K562 (cell line): ENCODE results near the gene GALNT13. TPM values are rescaled to one million over a fixed set of nuclear protein-coding genes. Genes with fewer than 3 reads are reported as not detected.

Source experiments
- ATAC-seq: fragments of 200-7000 bp; cut with Tn5 transposase; 3 replicates; pipeline ENCODE4 v1.9.1; 2020; ENCODE audit warnings: moderate library complexity
- BruUV-seq: library from RNA; stranded (reverse); fragments of 400-500 nt; replicated peaks from 2 replicates; lab custom pipeline; 2021; lab: Mats Ljungman, UMichigan
- CTCF ChIA-PET: fragments of 300-600 bp; formaldehyde crosslinking; extraction: SDS; loops from one replicate; lab custom pipeline; 2021; ENCODE audit warnings: low intra/inter-chr PET ratio; lab: Yijun Ruan, JAX
- POLR2A ChIA-PET: fragments of 300-600, 350-650 bp; sonication (Branson Sonifier 250); formaldehyde crosslinking; extraction: SDS; loops from one replicate; lab custom pipeline; 2021; ENCODE audit warnings: antibody characterized with exemption, inconsistent platforms; lab: Yijun Ruan, JAX
- DNase-seq, 4 experiments: peaks; one replicate each; pipeline versions ENCODE4 v3.0.0 to v3.0.0-alpha.2; 2011 to 2018; ENCODE audit warnings: low spot score in 3 of 4, mixed read lengths in 3 of 4; ENCODE audit errors: extremely low read depth in 1 of 4
- FAIRE-seq: peaks from 2 replicates; lab custom pipeline; 2011; peaks lifted over from hg19 to GRCh38; lab: Jason Lieb, UNC
- H2AFZ ChIP-seq: 2 replicates; pipeline ENCODE4 v1.6.0; 2011; ENCODE audit warnings: low read depth, low read length, control low read depth, inconsistent platforms
- H3K27ac ChIP-seq: fragments of 200-600 bp; 3 replicates; pipeline ENCODE4 v1.8.0; 2011; ENCODE audit warnings: low read depth, mild to moderate bottlenecking, control low read depth, inconsistent platforms, low read length, moderate library complexity, mixed read lengths; ENCODE audit errors: extremely low read depth
- H3K27me3 ChIP-seq, 2 experiments: fragments of 300-600 bp in 1 of 2; 2 replicates in 1 of 2; 3 replicates in 1 of 2; pipeline versions ENCODE4 v1.6.0 to v1.8.0; 2011; ENCODE audit warnings: inconsistent platforms in 2 of 2, low read length in 2 of 2, mild to moderate bottlenecking in 1 of 2, mixed read lengths in 1 of 2, moderate library complexity in 1 of 2; ENCODE audit not compliant: control insufficient read depth in 2 of 2, insufficient read depth in 2 of 2
- H3K36me3 ChIP-seq: fragments of 300-600 bp; 3 replicates; pipeline ENCODE4 v1.8.0; 2011; ENCODE audit warnings: mild to moderate bottlenecking, low read length, inconsistent platforms; ENCODE audit not compliant: control insufficient read depth, insufficient read depth
- H3K4me1 ChIP-seq, 2 experiments: fragments of 200-600 bp in 1 of 2; replicated peaks in 1 of 2; 2 replicates in 1 of 2; 3 replicates in 1 of 2; pipeline versions ENCODE4 v1.5.1 to v1.8.0; 2011; ENCODE audit warnings: inconsistent platforms in 2 of 2, low read length in 2 of 2, mild to moderate bottlenecking in 1 of 2, mixed read lengths in 1 of 2, moderate library complexity in 1 of 2; ENCODE audit not compliant: control insufficient read depth in 2 of 2, insufficient read depth in 2 of 2
- H3K4me2 ChIP-seq: 2 replicates; pipeline ENCODE4 v1.6.1; 2011; ENCODE audit warnings: low read length, control low read depth, inconsistent platforms, mixed read lengths; ENCODE audit not compliant: insufficient read depth
- H3K4me3 ChIP-seq: fragments of 200-600 bp; sonication (generic), shearing (Covaris generic); 2 replicates; pipeline ENCODE4 v1.5.1; 2016; ENCODE audit warnings: control low read depth, inconsistent platforms
- H3K79me2 ChIP-seq: fragments of 200-600 bp; 3 replicates; pipeline ENCODE4 v1.8.0; 2011; ENCODE audit warnings: low read length, inconsistent platforms; ENCODE audit not compliant: control insufficient read depth, insufficient read depth
- H3K9ac ChIP-seq, 2 experiments: 2 replicates each; pipeline versions ENCODE4 v1.6.0 to v1.6.1; 2011; ENCODE audit warnings: low read depth in 2 of 2, low read length in 2 of 2, control low read depth in 1 of 2, inconsistent platforms in 1 of 2, mild to moderate bottlenecking in 1 of 2, mixed read lengths in 1 of 2; ENCODE audit not compliant: insufficient read depth in 1 of 2
- H3K9me1 ChIP-seq: one replicate; pipeline ENCODE4 v1.6.0; 2011; ENCODE audit warnings: inconsistent platforms, mild to moderate bottlenecking, low read length, moderate library complexity; ENCODE audit not compliant: control insufficient read depth, insufficient read depth
- H3K9me3 ChIP-seq: replicated peaks from 2 replicates; pipeline ENCODE4 v1.5.1; 2011; ENCODE audit warnings: low read depth, low read length, inconsistent platforms; ENCODE audit not compliant: control insufficient read depth, insufficient read depth
- H4K20me1 ChIP-seq: replicated peaks from 2 replicates; pipeline ENCODE4 v1.6.1; 2011; ENCODE audit warnings: low read length, inconsistent platforms, mixed read lengths; ENCODE audit not compliant: control insufficient read depth, insufficient read depth
- ARID2 ChIP-seq: fragments of 450-650 bp; IDR thresholded peaks from 2 replicates; pipeline ENCODE4 v1.6.1; 2017; ENCODE audit warnings: antibody characterized with exemption, mild to moderate bottlenecking
- CHCHD3 ChIP-seq: fragments of 250-450 bp; sonication (Bioruptor Pico); IDR thresholded peaks from 2 replicates; pipeline ENCODE4 v2.1.2; 2022; ENCODE audit warnings: mild to moderate bottlenecking
- EP400 ChIP-seq: fragments of 450-650 bp; IDR thresholded peaks from 2 replicates; pipeline ENCODE4 v1.6.1; 2017; ENCODE audit warnings: antibody characterized with exemption, mild to moderate bottlenecking, moderate library complexity
- FOXK1 ChIP-seq: sonication (generic); formaldehyde crosslinking; IDR thresholded peaks from 2 replicates; pipeline ENCODE4 v1.8.0; 2022; ENCODE audit warnings: missing genetic modification reagents, mild to moderate bottlenecking, borderline replicate concordance
- IFI16 ChIP-seq: fragments of 250-450 bp; sonication (Bioruptor Pico); IDR thresholded peaks from 2 replicates; pipeline ENCODE4 v2.1.2; 2022; ENCODE audit warnings: mild to moderate bottlenecking, inconsistent platforms
- MAFF ChIP-seq: IDR thresholded peaks from 2 replicates; pipeline ENCODE4 v1.6.1; 2012; ENCODE audit warnings: low read length, improper control_type of control experiment
- NKRF ChIP-seq: fragments of 450-650 bp; IDR thresholded peaks from 2 replicates; pipeline ENCODE4 v1.6.1; 2016; ENCODE audit warnings: borderline replicate concordance
- NRF1 ChIP-seq, 2 experiments: fragments of 450-650 bp; IDR thresholded peaks in 1 of 2; conservative IDR thresholded peaks in 1 of 2; 2 replicates each; pipeline ENCODE4 v1.6.1; 2014; ENCODE audit warnings: mild to moderate bottlenecking in 2 of 2
- PRMT5 ChIP-seq: sonication (generic); formaldehyde crosslinking; IDR thresholded peaks from 2 replicates; pipeline ENCODE4 v1.5.0; 2020; ENCODE audit warnings: missing genetic modification reagents
- STAT6 ChIP-seq: sonication (generic); formaldehyde crosslinking; IDR thresholded peaks from 2 replicates; pipeline ENCODE4 v1.8.1; 2023; ENCODE audit warnings: mild to moderate bottlenecking, missing genetic modification reagents
- U2AF2 ChIP-seq: fragments of 200-400 bp; formaldehyde crosslinking; optimal IDR thresholded peaks from 2 replicates; pipeline ENCODE3; 2017; ENCODE audit warnings: low read depth, mild to moderate bottlenecking, low read length
- ZEB2 ChIP-seq: fragments of 450-650 bp; IDR thresholded peaks from 2 replicates; pipeline ENCODE4 v1.6.1; 2016
- ZKSCAN3 ChIP-seq: fragments of 250-450 bp; sonication (Bioruptor Pico); IDR thresholded peaks from 2 replicates; pipeline ENCODE4 v1.4.0; 2020
- in situ Hi-C: fragments of 300-500 bp; cut with MboI; formaldehyde crosslinking; loops from 4 replicates; pipeline ENCODE4 v1.15.0; 2018; ENCODE audit warnings: inconsistent platforms, mixed read lengths
- intact Hi-C: fragments of 100-400 bp; cut with micrococcal nuclease; formaldehyde crosslinking; loops from 2 replicates; pipeline ENCODE4 v1.14.2; 2022
- polyA plus RNA-seq, 8 experiments: library from polyadenylated mRNA; depleted of rRNA in 4 of 8; stranded (reverse) in 5 of 8; unstranded in 3 of 8; fragments of >200 nt; fragmentation: Nextera tagmentation in 2 of 8; fragmentation: Illumina TruSeq in 1 of 8; extraction: Ambion mirVana in 2 of 8; extraction: Trizol in 1 of 8; gene quantifications; 2 replicates each; pipeline versions ENCODE4 v1.2.1 to v1.2.3, GENCODE V29; 2011 to 2014; ENCODE audit warnings: inconsistent platforms in 1 of 8, missing spikeins in 1 of 8
- total RNA-seq, 7 experiments: library from RNA; depleted of rRNA in 6 of 7; stranded (reverse); fragments of >200 nt in 6 of 7; fragmentation: Illumina TruSeq in 2 of 7; extraction: Trizol in 2 of 7; gene quantifications; 2 replicates each; pipeline versions ENCODE4 v1.2.1 to v1.2.3, GENCODE V29; 2011 to 2021; ENCODE audit warnings: low replicate concordance in 1 of 7

Gene GALNT13
- total and polyA plus RNA-seq, 9 of the 15 experiments (the other 6 are each of a cell fraction or from before 2014, with no cell fraction given): not detected

GRCh38 chr2:153886833-153887232 is 15.1 kb downstream of the GALNT13 start:
- no peak overlapping the region for H3K4me2 ChIP-seq
- intact Hi-C loops (no loop called here), in situ Hi-C loops (no loop called here)
- H3K4me1 ChIP-seq: no peaks in the 10 kb centered on the region
- H3K27ac ChIP-seq: no peak overlapping the region
- H3K9me3 ChIP-seq: no peaks in the 10 kb centered on the region
- H3K4me3 ChIP-seq: no peak overlapping the region
- FAIRE-seq (no peak), DNase-seq (no peak), ATAC-seq (no peak)
- no peak for TF ChIP-seq ARID2
- TF ChIP-seq NKRF: no peak
- TF ChIP-seq CHCHD3: no peak
- TF ChIP-seq U2AF2: no peak
- TF ChIP-seq PRMT5 (CRISPR knock-in tag): no peak
- no peak for TF ChIP-seq IFI16 (CRISPR knock-in tag)
- TF ChIP-seq MAFF: no peak
- TF ChIP-seq NRF1 (conservative IDR thresholded peaks at IDR 0.05 in 1 of 2, IDR thresholded peaks at IDR 0.05 in 1 of 2): no peak
- TF ChIP-seq EP400: no peak
- no peak for TF ChIP-seq FOXK1 (CRISPR knock-in tag)
- no peak for TF ChIP-seq ZKSCAN3
- no peak for TF ChIP-seq STAT6 (CRISPR knock-in tag)
- no peak for TF ChIP-seq ZEB2
- no TSS peak for BruUV-seq
- H3K79me2 ChIP-seq: no peaks in the 10 kb centered on the region
- no peaks in the 10 kb centered on the region for H4K20me1 ChIP-seq
- H3K36me3 ChIP-seq: no peaks in the 10 kb centered on the region
- no peak overlapping the region for H2AFZ ChIP-seq
- POLR2A ChIA-PET: no interaction called here
- H3K27me3 ChIP-seq: no peaks in the 10 kb centered on the region
- H3K9ac ChIP-seq: no peak overlapping the region
- H3K9me1 ChIP-seq: no peaks in the 10 kb centered on the region
- CTCF ChIA-PET: no interaction called here
